CD4-positive, alpha-beta T cell treated with Interleukin-17A for 1 hour (primary cell): ENCODE results near the gene LGALSL.

Source experiments
- DNase-seq: peaks from one replicate; pipeline ENCODE4 v3.0.0-alpha.2; 2020

The LGALSL gene

GRCh38 chr2:64453770-64454385 is at the start of gene LGALSL:
TSS of gene LGALSL (plus strand) at chr2:64454162. CDS start at chr2:64454546, 384 bp downstream.
- no peak for DNase-seq

GRCh38 chr2:64404743-64405142 is 49.2 kb upstream of the LGALSL start:
- no peak for DNase-seq

- DNase-seq, result no peak
These were observed 48.2 kb upstream of the LGALSL start for GRCh38 chr2:64405581-64406406.

- no peak for DNase-seq
These were observed 47.6 kb upstream of the LGALSL start for GRCh38 chr2:64406407-64406774.

- no peak for DNase-seq
These were observed 45.9 kb upstream of the LGALSL start for GRCh38 chr2:64408031-64408430.

GRCh38 chr2:64410671-64411070 is 43.3 kb upstream of the LGALSL start:
- DNase-seq, result no peak

GRCh38 chr2:64412671-64413070 is 41.3 kb upstream of the LGALSL start:
- DNase-seq, result no peak

- DNase-seq, result no peak
These were observed 39.1 kb upstream of the LGALSL start for GRCh38 chr2:64414736-64415435.

GRCh38 chr2:64417624-64418023 is 36.3 kb upstream of the LGALSL start:
- DNase-seq, result no peak

GRCh38 chr2:64419596-64420165 is 34.3 kb upstream of the LGALSL start:
- DNase-seq, result no peak

GRCh38 chr2:64420677-64421076 is 33.3 kb upstream of the LGALSL start:
- DNase-seq, result no peak

- no peak for DNase-seq
These were observed 32.8 kb upstream of the LGALSL start for GRCh38 chr2:64421201-64421600.

GRCh38 chr2:64422466-64422865 is 31.5 kb upstream of the LGALSL start:
- DNase-seq, result no peak

GRCh38 chr2:64423303-64423702 is 30.7 kb upstream of the LGALSL start:
- DNase-seq, result no peak

- DNase-seq, result no peak
These were observed 29.5 kb upstream of the LGALSL start for GRCh38 chr2:64424416-64424987.

- no peak for DNase-seq
These were observed 27.6 kb upstream of the LGALSL start for GRCh38 chr2:64426183-64426952.

GRCh38 chr2:64434039-64434657 is 19.8 kb upstream of the LGALSL start:
- DNase-seq, result no peak

- DNase-seq, result no peak
These were observed 16.1 kb upstream of the LGALSL start for GRCh38 chr2:64437883-64438282.

GRCh38 chr2:64439194-64439593 is 14.8 kb upstream of the LGALSL start:
- DNase-seq, result no peak

- no peak for DNase-seq
These were observed 13.1 kb upstream of the LGALSL start for GRCh38 chr2:64440843-64441242.

- DNase-seq, result no peak
These were observed 11.7 kb upstream of the LGALSL start for GRCh38 chr2:64442277-64442676.
